OCI-LY3 (cell line): ENCODE results near the gene TCF4.

Source experiments
- H2AFZ ChIP-seq: fragments of 200-600, 300-600 bp; shearing (Covaris generic); 2 replicates; pipeline ENCODE4 v1.6.0; 2014; ENCODE audit warnings: antibody characterized with exemption, low read depth, low read length
- H3K27ac ChIP-seq: fragments of 200-600, 300-600 bp; sonication (generic); 2 replicates; pipeline ENCODE4 v1.5.1; 2014; ENCODE audit warnings: mild to moderate bottlenecking, low read length, moderate library complexity, mixed read lengths
- H3K27me3 ChIP-seq: fragments of 200-600, 300-600 bp; sonication (generic); 2 replicates; pipeline ENCODE4 v1.6.1; 2014; ENCODE audit warnings: low read depth, low read length, mixed read lengths
- H3K36me3 ChIP-seq: fragments of 200-600, 300-600 bp; sonication (generic); replicated peaks from 2 replicates; pipeline ENCODE3; 2014; ENCODE audit warnings: low read depth, low read length, mixed read lengths
- H3K4me1 ChIP-seq: fragments of 300-600, 200-600 bp; sonication (generic); 2 replicates; pipeline ENCODE4 v1.6.1; 2014; ENCODE audit warnings: low read length, mixed read lengths
- H3K4me2 ChIP-seq: fragments of 200-600, 300-600 bp; sonication (generic); 2 replicates; pipeline ENCODE4 v1.6.1; 2014; ENCODE audit warnings: low read length, mixed read lengths
- H3K4me3 ChIP-seq: fragments of 300-600, 200-600 bp; sonication (generic); 2 replicates; pipeline ENCODE4 v1.5.1; 2014; ENCODE audit warnings: antibody characterized with exemption, mild to moderate bottlenecking, low read length, moderate library complexity
- H3K79me2 ChIP-seq: fragments of 300-600, 200-600 bp; shearing (Covaris generic); 2 replicates; pipeline ENCODE4 v1.6.1; 2014; ENCODE audit warnings: mild to moderate bottlenecking, low read length, mixed read lengths
- H3K9ac ChIP-seq: fragments of 300-600, 200-600 bp; shearing (Covaris generic); 2 replicates; pipeline ENCODE4 v1.6.0; 2014; ENCODE audit warnings: mild to moderate bottlenecking, low read length, moderate library complexity
- H3K9me3 ChIP-seq: fragments of 200-600, 300-600 bp; shearing (Covaris generic); 2 replicates; pipeline ENCODE4 v1.6.1; 2014; ENCODE audit warnings: low read length, mixed read lengths; ENCODE audit not compliant: insufficient read depth
- H4K20me1 ChIP-seq: fragments of 200-600, 300-600 bp; sonication (generic); 2 replicates; pipeline ENCODE4 v1.6.1; 2016; ENCODE audit warnings: low read length, mixed read lengths; ENCODE audit not compliant: insufficient read depth
- CTCF ChIP-seq: fragments of 200-600, 300-600 bp; sonication (generic); IDR thresholded peaks from 2 replicates; pipeline ENCODE4 v1.5.1; 2014; ENCODE audit warnings: antibody characterized with exemption, low read length, low read depth
- EZH2phosphoT487 ChIP-seq: fragments of 200-600 bp; shearing (Covaris generic); IDR thresholded peaks from 2 replicates; pipeline ENCODE4 v1.6.1; 2018; ENCODE audit warnings: antibody characterized with exemption, mixed run types, low read depth

TCF4 gene

GRCh38 chr18:55539240-55539639 is 48.8 kb downstream of the TCF4 start:
- peaks cover 100% of the 10 kb centered on the region for H4K20me1 ChIP-seq
- H3K9me3 ChIP-seq: no peaks in the 10 kb centered on the region
- H3K27me3 ChIP-seq: no peaks in the 10 kb centered on the region
- no peak overlapping the region for H3K4me3 ChIP-seq
- no peak for TF ChIP-seq CTCF
- TF ChIP-seq EZH2phosphoT487: no peak
- peaks cover 100% of the 10 kb centered on the region for H3K79me2 ChIP-seq
- no peak overlapping the region for H3K4me2 ChIP-seq
- peaks cover 85% of the 10 kb centered on the region for H3K36me3 ChIP-seq
- peaks cover 60% of the 10 kb centered on the region for H3K4me1 ChIP-seq
- no peak overlapping the region for H3K27ac ChIP-seq
- H2AFZ ChIP-seq: no peak overlapping the region
- H3K9ac ChIP-seq: no peak overlapping the region

GRCh38 chr18:55534996-55535395 is 53.0 kb downstream of the TCF4 start:
- Histone ChIP-seq H3K4me2 (peak overlapping the region; percentile 58), H4K20me1 (peaks cover 99% of the 10 kb centered on the region), H3K4me3 (peak overlapping the region; percentile 14), H3K36me3 (peaks cover 80% of the 10 kb centered on the region), H3K79me2 (peaks cover 100% of the 10 kb centered on the region), H3K27ac (peak overlapping the region; percentile 46), H3K9me3 (no peaks in the 10 kb centered on the region), H3K27me3 (no peaks in the 10 kb centered on the region), H3K9ac (peak overlapping the region; percentile 3), H3K4me1 (peaks cover 61% of the 10 kb centered on the region), H2AFZ (no peak overlapping the region)
- TF ChIP-seq EZH2phosphoT487: no peak

GRCh38 chr18:55534547-55534946 is 53.4 kb downstream of the TCF4 start:
- H3K4me2 ChIP-seq: peak overlapping the region; percentile 58
- no peak overlapping the region for H2AFZ ChIP-seq
- TF ChIP-seq EZH2phosphoT487: no peak
- no peak for TF ChIP-seq CTCF
- H3K9ac ChIP-seq: peak overlapping the region; percentile 3
- H3K79me2 ChIP-seq: peaks cover 100% of the 10 kb centered on the region
- H3K36me3 ChIP-seq: peaks cover 80% of the 10 kb centered on the region
- H3K9me3 ChIP-seq: no peaks in the 10 kb centered on the region
- H3K4me3 ChIP-seq: peak overlapping the region; percentile 14
- peak overlapping the region; percentile 46 for H3K27ac ChIP-seq
- H4K20me1 ChIP-seq: peaks cover 99% of the 10 kb centered on the region
- peaks cover 64% of the 10 kb centered on the region for H3K4me1 ChIP-seq
- H3K27me3 ChIP-seq: no peaks in the 10 kb centered on the region

- no peak for TF ChIP-seq CTCF
- no peak for TF ChIP-seq EZH2phosphoT487
- peaks cover 100% of the 10 kb centered on the region for H3K79me2 ChIP-seq
These were observed 57.8 kb downstream of the TCF4 start for GRCh38 chr18:55530166-55530565.

More at GRCh38 chr18:55530166-55530565, 57.8 kb downstream of the TCF4 start:
- Histone ChIP-seq H3K4me3 (no peak overlapping the region), H3K9ac (no peak overlapping the region), H3K36me3 (peaks cover 89% of the 10 kb centered on the region), H3K4me1 (peaks cover 28% of the 10 kb centered on the region), H4K20me1 (peaks cover 99% of the 10 kb centered on the region), H2AFZ (no peak overlapping the region), H3K27ac (no peak overlapping the region), H3K27me3 (no peaks in the 10 kb centered on the region), H3K4me2 (no peak overlapping the region), H3K9me3 (no peaks in the 10 kb centered on the region)
